Mesendoderm (in vitro differentiated cells): ENCODE data around the gene NKPD1.

Experiments
- DNase-seq: peaks from one replicate; pipeline ENCODE4 v3.0.0; 2013
- H2AK5ac ChIP-seq: 2 replicates; pipeline ENCODE4 v1.6.1; 2013; ENCODE audit warnings: low read length, inconsistent platforms
- H2BK120ac ChIP-seq: 2 replicates; pipeline ENCODE4 v1.6.1; 2013; ENCODE audit warnings: low read depth, mild to moderate bottlenecking, low read length, moderate library complexity, mixed read lengths
- H2BK15ac ChIP-seq: replicated peaks from 2 replicates; pipeline ENCODE4 v1.6.1; 2013; ENCODE audit warnings: low read depth, mild to moderate bottlenecking, moderate library complexity
- H2BK5ac ChIP-seq: 2 replicates; pipeline ENCODE4 v1.6.1; 2013; ENCODE audit warnings: low read length, inconsistent platforms
- H3K18ac ChIP-seq: 2 replicates; pipeline ENCODE4 v1.6.1; 2013; ENCODE audit warnings: mild to moderate bottlenecking, low read length, mixed read lengths
- H3K23ac ChIP-seq: one replicate; pipeline ENCODE4 v1.6.1; 2013; ENCODE audit warnings: low read length
- H3K27ac ChIP-seq: 2 replicates; pipeline ENCODE4 v1.5.1; 2013; ENCODE audit warnings: low read depth, mild to moderate bottlenecking, inconsistent platforms, low read length, moderate library complexity
- H3K27me3 ChIP-seq: 2 replicates; pipeline ENCODE4 v1.6.1; 2013; ENCODE audit warnings: low read length, control low read depth, mild to moderate bottlenecking, inconsistent platforms; ENCODE audit not compliant: insufficient read depth, poor library complexity
- H3K36me3 ChIP-seq: 2 replicates; pipeline ENCODE4 v1.6.1; 2013; ENCODE audit warnings: low read length, inconsistent platforms; ENCODE audit not compliant: control insufficient read depth, insufficient read depth
- H3K4ac ChIP-seq: one replicate; pipeline ENCODE4 v1.6.1; 2013; ENCODE audit warnings: low read depth, mild to moderate bottlenecking, low read length, moderate library complexity
- H3K4me1 ChIP-seq: 2 replicates; pipeline ENCODE4 v1.6.1; 2013; ENCODE audit warnings: low read depth, low read length, inconsistent platforms; ENCODE audit not compliant: control insufficient read depth
- H3K4me2 ChIP-seq: 2 replicates; pipeline ENCODE4 v1.6.1; 2013; ENCODE audit warnings: low read length
- H3K4me3 ChIP-seq: 2 replicates; pipeline ENCODE4 v1.5.1; 2013; ENCODE audit warnings: mild to moderate bottlenecking, low read length
- H3K56ac ChIP-seq: one replicate; pipeline ENCODE4 v1.6.1; 2013; ENCODE audit warnings: low read length
- H3K79me1 ChIP-seq: 2 replicates; pipeline ENCODE4 v1.6.1; 2013; ENCODE audit warnings: low read length, inconsistent platforms
- H3K79me2 ChIP-seq: 2 replicates; pipeline ENCODE4 v1.6.1; 2013; ENCODE audit warnings: mild to moderate bottlenecking, low read length; ENCODE audit not compliant: control insufficient read depth, insufficient read depth
- H3K9ac ChIP-seq: 2 replicates; pipeline ENCODE4 v1.6.1; 2013; ENCODE audit warnings: low read length, inconsistent platforms
- H4K5ac ChIP-seq: one replicate; pipeline ENCODE4 v1.6.1; 2013; ENCODE audit warnings: low read length
- H4K8ac ChIP-seq: one replicate; pipeline ENCODE4 v1.6.1; 2013; ENCODE audit warnings: low read depth, mild to moderate bottlenecking, control low read depth, low read length, moderate library complexity
- WGBS: extraction: QIAGEN DNeasy Blood & Tissue Kit; methylation state at CpG from one replicate; pipeline ENCODE4 v1.1.7; 2013; ENCODE audit warnings: low lambda C conversion rate, missing lambda C conversion rate; ENCODE audit not compliant: insufficient coverage; ENCODE audit errors: extremely low coverage; 5-methylcytosine and 5-hydroxymethylcytosine counted together

NKPD1 gene

DNA sequence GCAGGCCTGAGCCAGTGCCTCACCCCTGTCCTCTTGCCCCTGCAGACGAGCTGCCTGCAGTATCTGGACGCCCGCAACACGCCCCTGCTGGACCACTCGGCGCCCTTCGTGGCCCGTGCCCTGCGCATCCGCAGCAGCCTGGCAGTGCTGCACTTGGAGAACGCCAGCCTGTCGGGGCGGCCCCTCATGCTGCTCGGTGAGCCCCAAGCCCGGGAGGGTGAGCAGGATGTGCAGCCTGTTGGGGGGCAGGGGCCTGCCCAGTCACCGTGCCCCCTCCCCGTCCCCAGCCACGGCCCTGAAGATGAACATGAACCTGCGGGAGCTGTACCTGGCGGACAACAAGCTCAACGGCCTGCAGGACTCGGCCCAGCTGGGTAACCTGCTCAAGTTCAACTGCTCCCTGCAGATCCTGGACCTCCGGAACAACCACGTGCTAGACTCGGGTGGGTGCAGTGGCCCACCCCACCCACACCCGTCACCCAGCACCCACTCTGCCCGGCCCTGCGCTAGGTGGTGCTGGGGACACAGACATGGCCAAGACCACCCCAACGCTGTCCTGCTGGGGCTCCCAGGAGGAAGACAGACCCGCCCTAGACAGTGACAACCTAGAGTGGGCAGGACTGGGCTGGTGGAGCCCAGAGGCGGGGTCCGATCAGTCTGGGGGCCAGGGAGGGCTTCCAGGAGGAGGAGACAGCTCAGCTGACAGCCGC is 18.6 kb downstream of the NKPD1 start:
- DNase-seq = no peak
- Histone ChIP-seq H3K4ac (no peak overlapping the region), H2AK5ac (no peak overlapping the region), H3K27ac (no peak overlapping the region), H3K27me3 (no peaks in the 10 kb centered on the region), H3K18ac (no peak overlapping the region), H3K9ac (no peak overlapping the region), H3K4me1 (no peaks in the 10 kb centered on the region), H2BK120ac (no peak overlapping the region), H2BK5ac (no peak overlapping the region), H4K8ac (no peak overlapping the region), H2BK15ac (no peak overlapping the region), H3K23ac (no peak overlapping the region), H4K5ac (no peak overlapping the region), H3K4me2 (no peak overlapping the region), H3K56ac (no peak overlapping the region), H3K4me3 (no peak overlapping the region), H3K79me2 (no peaks in the 10 kb centered on the region), H3K36me3 (peaks cover 1% of the 10 kb centered on the region), H3K79me1 (no peaks in the 10 kb centered on the region)
- WGBS = no CpG with 5 or more reads among the region's 33 CpGs

DNA sequence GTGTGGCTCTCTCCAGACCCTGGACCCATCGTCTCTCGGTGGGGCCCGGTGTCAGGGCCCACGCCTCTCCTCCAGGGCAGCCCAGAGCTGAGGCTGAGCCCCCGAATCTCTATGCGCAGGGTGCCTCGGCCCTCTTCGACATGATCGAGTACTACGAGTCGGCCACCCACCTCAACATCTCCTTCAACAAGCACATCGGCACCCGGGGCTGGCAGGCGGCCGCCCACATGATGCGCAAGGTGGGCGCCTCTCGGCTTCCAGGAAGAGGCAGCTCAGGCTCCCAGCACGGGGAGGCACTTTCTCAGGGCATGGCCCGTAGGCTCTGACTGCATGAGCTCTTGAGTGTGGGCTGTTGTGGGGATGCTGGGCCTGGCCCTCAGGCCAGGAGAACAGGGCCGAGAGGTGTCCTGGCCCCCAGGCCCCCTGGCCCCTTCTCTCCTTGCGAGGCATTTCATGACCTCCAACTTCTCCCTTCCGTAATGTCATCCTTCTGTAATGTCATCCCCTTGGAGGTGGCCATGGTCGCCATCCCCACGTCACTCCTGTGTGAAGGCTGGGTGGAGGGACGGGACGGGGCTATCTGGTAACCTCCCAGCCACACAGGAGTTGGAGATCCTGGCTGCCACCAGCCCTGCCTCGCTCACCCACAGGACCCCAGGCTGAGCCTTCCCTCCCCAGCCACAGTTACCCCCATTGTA is 19.4 kb downstream of the NKPD1 start:
- H3K56ac ChIP-seq = no peak overlapping the region
- no CpG with 5 or more reads among the region's 28 CpGs for WGBS
- no peaks in the 10 kb centered on the region for H3K27me3 ChIP-seq
- H2BK5ac ChIP-seq = no peak overlapping the region
- no peak overlapping the region for H3K18ac ChIP-seq
- no peaks in the 10 kb centered on the region for H3K79me2 ChIP-seq
- no peak overlapping the region for H2BK120ac ChIP-seq
- H3K23ac ChIP-seq = no peak overlapping the region
- no peak overlapping the region for H3K27ac ChIP-seq
- H2BK15ac ChIP-seq = no peak overlapping the region
- no peak overlapping the region for H2AK5ac ChIP-seq
- no peak overlapping the region for H3K4ac ChIP-seq
- no peak overlapping the region for H3K4me3 ChIP-seq
- no peak overlapping the region for H4K5ac ChIP-seq
- no peak overlapping the region for H4K8ac ChIP-seq
- no peaks in the 10 kb centered on the region for H3K79me1 ChIP-seq
- H3K4me1 ChIP-seq = no peaks in the 10 kb centered on the region
- no peak overlapping the region for H3K4me2 ChIP-seq
- H3K36me3 ChIP-seq = peaks cover 1% of the 10 kb centered on the region
- DNase-seq = no peak
- no peak overlapping the region for H3K9ac ChIP-seq

DNA sequence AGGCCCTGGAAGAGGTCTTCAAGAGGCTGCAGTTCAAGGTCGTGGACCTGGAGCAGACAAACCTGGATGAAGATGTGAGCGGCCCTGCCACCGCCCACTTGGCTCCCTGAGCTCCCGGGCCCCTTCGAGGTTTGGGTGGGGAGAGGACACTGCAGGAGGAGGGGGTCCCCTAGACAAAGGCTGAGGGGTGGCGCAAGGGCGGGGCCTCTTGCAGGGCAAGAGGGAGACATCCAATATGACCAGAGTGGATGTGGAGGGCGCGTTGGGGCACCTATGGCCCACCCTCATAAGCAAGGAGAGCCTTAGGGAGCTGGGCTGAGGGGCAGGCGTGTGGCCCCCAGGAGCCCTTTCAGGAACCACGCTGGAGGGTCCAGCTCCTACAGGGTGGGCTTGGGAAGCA is 20.2 kb downstream of the NKPD1 start:
- H3K79me1 ChIP-seq = no peaks in the 10 kb centered on the region
- no peak overlapping the region for H2BK5ac ChIP-seq
- no peak overlapping the region for H4K8ac ChIP-seq
- no peak overlapping the region for H3K18ac ChIP-seq
- H3K4me2 ChIP-seq = no peak overlapping the region
- H3K79me2 ChIP-seq = no peaks in the 10 kb centered on the region
- no CpG with 5 or more reads among the region's 11 CpGs for WGBS
- H4K5ac ChIP-seq = no peak overlapping the region
- H2BK15ac ChIP-seq = no peak overlapping the region
- no peak overlapping the region for H3K56ac ChIP-seq
- H3K4me3 ChIP-seq = no peak overlapping the region
- H3K36me3 ChIP-seq = peaks cover 1% of the 10 kb centered on the region
- no peak overlapping the region for H3K27ac ChIP-seq
- no peak overlapping the region for H3K9ac ChIP-seq
- no peaks in the 10 kb centered on the region for H3K4me1 ChIP-seq
- H3K27me3 ChIP-seq = no peaks in the 10 kb centered on the region
- no peak for DNase-seq
- H3K23ac ChIP-seq = no peak overlapping the region
- H2AK5ac ChIP-seq = no peak overlapping the region
- H2BK120ac ChIP-seq = no peak overlapping the region
- H3K4ac ChIP-seq = no peak overlapping the region

DNA sequence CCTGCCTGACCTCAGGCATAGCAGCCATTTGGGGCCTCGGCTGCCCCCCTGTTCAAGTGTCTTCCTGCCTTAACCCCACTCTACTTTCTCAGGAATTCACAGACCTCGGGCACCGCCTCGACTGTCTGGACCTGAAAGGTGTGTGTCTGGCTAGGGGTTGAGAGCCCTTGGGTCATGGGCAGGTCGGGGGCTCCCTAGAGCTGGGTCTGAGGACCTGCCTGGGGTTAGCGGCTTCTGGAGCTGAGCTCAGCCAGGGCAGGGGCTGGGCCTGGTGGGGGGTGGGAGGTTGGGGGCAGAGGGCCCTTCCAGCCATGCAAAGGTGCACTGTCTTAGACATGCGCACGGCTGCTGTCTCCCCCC is 20.7 kb downstream of the NKPD1 start:
- no CpG with 5 or more reads among the region's 8 CpGs for WGBS
- H2BK120ac ChIP-seq = no peak overlapping the region
- no peak overlapping the region for H2BK5ac ChIP-seq
- H3K27ac ChIP-seq = no peak overlapping the region
- peaks cover 1% of the 10 kb centered on the region for H3K36me3 ChIP-seq
- H3K23ac ChIP-seq = no peak overlapping the region
- no peak overlapping the region for H2AK5ac ChIP-seq
- no peak for DNase-seq
- H3K79me2 ChIP-seq = no peaks in the 10 kb centered on the region
- H4K8ac ChIP-seq = no peak overlapping the region
- H3K4me3 ChIP-seq = no peak overlapping the region
- H3K9ac ChIP-seq = no peak overlapping the region
- H3K18ac ChIP-seq = no peak overlapping the region
- H3K79me1 ChIP-seq = no peaks in the 10 kb centered on the region
- H4K5ac ChIP-seq = no peak overlapping the region
- H3K4me1 ChIP-seq = no peaks in the 10 kb centered on the region
- H3K4ac ChIP-seq = no peak overlapping the region
- no peak overlapping the region for H3K4me2 ChIP-seq
- H3K56ac ChIP-seq = no peak overlapping the region
- no peaks in the 10 kb centered on the region for H3K27me3 ChIP-seq
- no peak overlapping the region for H2BK15ac ChIP-seq

DNA sequence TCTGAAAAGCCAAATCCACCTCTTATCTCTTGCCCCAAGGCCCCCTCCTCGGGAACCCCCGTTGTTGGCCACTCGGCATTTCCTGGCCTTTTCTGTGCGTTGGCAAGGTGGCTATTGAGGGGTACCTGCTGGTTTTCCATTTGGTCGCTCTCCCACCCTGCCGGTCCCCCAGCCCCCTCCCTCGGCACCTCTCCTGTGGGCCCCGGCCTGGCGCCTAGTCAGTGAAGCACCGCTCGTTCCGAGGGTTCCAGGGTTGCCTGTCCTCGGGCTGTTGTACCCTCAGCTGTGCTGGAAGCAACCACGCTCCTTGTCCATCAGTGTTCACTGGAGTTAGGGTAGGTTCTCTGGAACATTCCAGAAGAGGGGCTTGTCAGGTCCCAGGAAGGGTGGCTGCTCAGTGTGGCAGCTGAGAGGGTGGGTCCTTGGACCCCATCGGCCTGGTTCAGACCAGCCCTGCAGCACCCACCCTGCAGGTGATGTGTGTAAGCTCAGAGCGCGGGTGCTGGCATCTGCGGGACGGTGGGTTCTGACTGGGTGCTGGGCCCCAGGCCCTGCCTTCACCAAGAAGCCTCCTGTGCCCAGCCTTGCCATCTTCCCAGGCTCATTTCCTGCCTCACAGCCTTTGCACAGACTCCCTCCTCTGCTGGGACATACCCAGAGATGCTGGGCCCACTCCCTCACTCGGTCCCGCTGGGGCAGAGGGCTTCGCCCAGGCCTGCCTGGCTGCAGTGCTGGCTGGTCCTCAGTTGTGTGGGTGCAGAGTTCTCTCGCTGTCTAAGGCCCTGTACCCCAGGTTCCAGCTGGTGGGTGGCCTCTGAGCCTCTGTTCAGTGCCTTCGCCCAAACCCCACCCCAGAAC is 21.3 kb downstream of the NKPD1 start:
- Histone ChIP-seq H3K79me1 (peaks cover 2% of the 10 kb centered on the region), H3K4me1 (no peaks in the 10 kb centered on the region), H3K79me2 (no peaks in the 10 kb centered on the region), H3K4ac (no peak overlapping the region), H2AK5ac (no peak overlapping the region), H2BK15ac (no peak overlapping the region), H3K36me3 (peaks cover 1% of the 10 kb centered on the region), H3K9ac (no peak overlapping the region), H4K8ac (no peak overlapping the region), H3K23ac (no peak overlapping the region), H3K18ac (no peak overlapping the region), H2BK5ac (no peak overlapping the region), H3K4me2 (no peak overlapping the region), H3K27ac (no peak overlapping the region), H3K27me3 (no peaks in the 10 kb centered on the region), H2BK120ac (no peak overlapping the region), H3K4me3 (no peak overlapping the region), H3K56ac (no peak overlapping the region), H4K5ac (no peak overlapping the region)
- no peak for DNase-seq
- WGBS = no CpG with 5 or more reads among the region's 24 CpGs
